Fibroblast of mammary gland (primary cell): ENCODE data around the gene SMAD3.
"Not testable (repeated sequence)": the region's sequence is repeated elsewhere in the genome, so short reads cannot be mapped to it uniquely, and the experiment has no call there.

Source experiments
- DNase-seq: peaks from one replicate; pipeline ENCODE4 v3.0.0-alpha.2; 2010; ENCODE audit warnings: low read depth
- H3K4me3 ChIP-seq: 2 replicates; pipeline ENCODE4 v1.5.1; 2011; ENCODE audit warnings: low read depth, mild to moderate bottlenecking, low read length, moderate library complexity; ENCODE audit not compliant: control insufficient read depth
- CTCF ChIP-seq: conservative IDR thresholded peaks from 2 replicates; pipeline ENCODE4 v1.5.1; 2011; ENCODE audit warnings: low read depth, low read length, inconsistent platforms; ENCODE audit not compliant: control insufficient read depth, insufficient read depth

SMAD3 gene

GRCh38 chr15:67068710-67069400, 3.5 kb downstream of the SMAD3 start:
- no peak for TF ChIP-seq CTCF
- H3K4me3 ChIP-seq = peak overlapping the region; percentile 94

GRCh38 chr15:67070150-67070549, 4.7 kb downstream of the SMAD3 start:
- no peak overlapping the region for H3K4me3 ChIP-seq
- no peak for DNase-seq
- TF ChIP-seq CTCF = no peak

More at GRCh38 chr15:67068710-67069400, 3.5 kb downstream of the SMAD3 start:
- DNase-seq = peak; percentile 61

GRCh38 chr15:67070892-67071664, 5.7 kb downstream of the SMAD3 start:
- no peak overlapping the region for H3K4me3 ChIP-seq
- DNase-seq = peak; percentile 2
- TF ChIP-seq CTCF = no peak

- H3K4me3 ChIP-seq = no peak overlapping the region
- DNase-seq = peak; percentile 43
- TF ChIP-seq CTCF = no peak
Measured at GRCh38 chr15:67072442-67072841, 7.0 kb downstream of the SMAD3 start.

GRCh38 chr15:67072958-67073357, 7.6 kb downstream of the SMAD3 start:
- H3K4me3 ChIP-seq = no peak overlapping the region
- no peak for TF ChIP-seq CTCF
- DNase-seq = peak; percentile 10

GRCh38 chr15:67074886-67075229, 9.5 kb downstream of the SMAD3 start:
- DNase-seq = peak; percentile 47
- no peak for TF ChIP-seq CTCF
- no peak overlapping the region for H3K4me3 ChIP-seq

- DNase-seq, H3K4me3 ChIP-seq: not testable (repeated sequence)
Measured at GRCh38 chr15:67075555-67076135, 10.2 kb downstream of the SMAD3 start.
